IPS-18a (cell line): ENCODE results near the gene STMN1.
"Not testable (repeated sequence)": the region's sequence is repeated elsewhere in the genome, so short reads cannot be mapped to it uniquely, and the experiment has no call there.

Experiments used
- H3K27ac ChIP-seq: one replicate; pipeline ENCODE4 v1.5.1; 2013; ENCODE audit warnings: low read length
- H3K27me3 ChIP-seq: one replicate; pipeline ENCODE4 v1.6.1; 2013; ENCODE audit warnings: mild to moderate bottlenecking, low read length; ENCODE audit not compliant: control insufficient read depth, insufficient read depth
- H3K36me3 ChIP-seq: one replicate; pipeline ENCODE4 v1.6.1; 2013; ENCODE audit warnings: low read depth, low read length; ENCODE audit not compliant: control insufficient read depth
- H3K4me1 ChIP-seq: one replicate; pipeline ENCODE4 v1.6.1; 2013; ENCODE audit warnings: low read depth, low read length; ENCODE audit not compliant: control insufficient read depth
- H3K4me3 ChIP-seq: one replicate; pipeline ENCODE4 v1.5.1; 2013; ENCODE audit warnings: low read length
- H3K9ac ChIP-seq: one replicate; pipeline ENCODE4 v1.6.1; 2013; ENCODE audit warnings: mild to moderate bottlenecking, low read length, moderate library complexity
- H3K9me3 ChIP-seq: one replicate; pipeline ENCODE4 v1.6.1; 2013; ENCODE audit warnings: low read depth, low read length; ENCODE audit not compliant: control insufficient read depth

STMN1 gene

DNA sequence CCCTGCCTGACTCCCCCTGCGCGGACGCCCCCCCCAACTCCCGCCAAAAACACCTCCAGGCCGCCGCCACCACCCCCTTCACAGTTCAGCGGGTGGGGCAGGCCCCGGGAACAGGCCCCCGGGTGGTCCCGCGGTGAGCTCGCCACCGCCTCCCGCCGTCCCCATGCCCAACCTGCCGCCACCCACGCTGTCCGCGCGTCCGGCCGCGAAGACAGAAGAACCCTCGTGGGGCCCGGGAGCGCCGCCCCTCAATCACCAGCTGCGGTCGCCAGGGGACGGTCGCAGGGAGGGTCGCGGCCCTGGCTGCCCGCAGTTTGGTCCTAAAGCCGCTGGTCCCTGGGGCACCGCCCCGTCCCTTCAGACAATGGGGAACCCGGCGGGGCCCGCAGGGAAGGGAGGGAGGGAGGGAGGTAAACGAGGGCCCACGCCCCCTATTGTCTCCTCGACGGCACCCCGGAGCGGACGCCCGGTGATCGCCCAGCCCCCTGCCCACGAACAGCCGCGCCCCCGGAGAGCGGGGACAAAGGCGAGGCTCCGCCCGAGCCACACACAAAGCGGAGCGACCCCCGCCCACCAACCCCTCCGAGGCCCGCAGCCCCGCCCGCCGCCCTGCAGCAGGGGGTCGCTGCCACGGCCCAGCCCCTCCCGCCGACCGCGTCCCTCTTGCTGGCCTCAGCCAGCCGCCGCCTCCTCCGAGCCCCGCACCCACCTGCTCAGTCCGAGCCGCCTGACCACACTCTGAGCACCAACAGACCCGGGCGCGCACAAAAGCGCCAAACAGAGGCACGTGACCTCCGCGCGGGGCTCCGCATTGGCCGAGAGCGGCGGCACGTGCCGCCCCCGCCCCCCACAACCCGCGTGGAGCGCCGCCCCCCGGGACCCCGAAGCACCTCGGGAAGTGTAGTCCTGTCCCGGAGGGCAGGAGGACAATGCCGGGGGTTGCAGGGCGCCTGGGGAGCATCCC, at the start of gene STMN1:
Gene STMN1 (minus strand): TSS at position 740 of the 964 bp plus-strand sequence. CDS start 1,743 bp downstream, outside the sequence.
- peaks cover 16% of the 10 kb centered on the region for H3K4me1 ChIP-seq
- H3K9ac ChIP-seq = peak within 1 kb of the TSS; percentile 91
- H3K36me3 ChIP-seq = peaks cover 30% of the 10 kb centered on the region
- peak within 1 kb of the TSS; percentile 100 for H3K4me3 ChIP-seq
- no peaks in the 10 kb centered on the region for H3K27me3 ChIP-seq
- no peaks in the 10 kb centered on the region for H3K9me3 ChIP-seq
- H3K27ac ChIP-seq = peak within 1 kb of the TSS; percentile 90

DNA sequence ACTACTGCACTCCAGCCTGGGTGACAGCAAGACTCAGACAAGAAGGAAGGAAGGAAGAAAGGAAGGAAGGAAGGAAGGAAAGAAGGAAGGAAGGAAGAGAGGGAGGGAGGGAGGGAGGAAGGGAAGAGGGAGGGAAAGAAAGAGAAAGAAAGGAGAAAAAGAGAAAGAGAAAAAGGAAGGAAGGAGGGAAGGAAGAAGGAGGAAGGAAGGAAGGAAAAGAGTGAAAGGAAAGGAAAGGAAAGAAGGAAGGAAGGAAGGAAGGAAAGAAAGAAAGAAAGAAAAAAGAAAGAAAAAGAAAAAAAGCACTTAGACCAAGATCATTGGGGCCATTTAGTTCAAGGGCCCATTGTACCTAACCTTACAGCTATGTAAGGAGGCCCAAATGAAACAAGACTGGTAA, 49.3 kb upstream of the STMN1 start:
- H3K27me3 ChIP-seq = no peaks in the 10 kb centered on the region
- no peaks in the 10 kb centered on the region for H3K9me3 ChIP-seq
- H3K27ac ChIP-seq = no peak overlapping the region
- H3K36me3 ChIP-seq = peaks cover 5% of the 10 kb centered on the region
- H3K4me1 ChIP-seq = peaks cover 3% of the 10 kb centered on the region
- no peak overlapping the region for H3K9ac ChIP-seq
- H3K4me3 ChIP-seq = no peak overlapping the region

- H3K4me3 ChIP-seq = no peak overlapping the region
- H3K4me1 ChIP-seq = peaks cover 3% of the 10 kb centered on the region
- H3K9me3 ChIP-seq = no peaks in the 10 kb centered on the region
- H3K36me3 ChIP-seq = no peaks in the 10 kb centered on the region
- H3K9ac ChIP-seq = no peak overlapping the region
- no peak overlapping the region for H3K27ac ChIP-seq
- H3K27me3 ChIP-seq = no peaks in the 10 kb centered on the region
Measured at GRCh38 chr1:25954282-25954938, 48.2 kb upstream of the STMN1 start.

DNA sequence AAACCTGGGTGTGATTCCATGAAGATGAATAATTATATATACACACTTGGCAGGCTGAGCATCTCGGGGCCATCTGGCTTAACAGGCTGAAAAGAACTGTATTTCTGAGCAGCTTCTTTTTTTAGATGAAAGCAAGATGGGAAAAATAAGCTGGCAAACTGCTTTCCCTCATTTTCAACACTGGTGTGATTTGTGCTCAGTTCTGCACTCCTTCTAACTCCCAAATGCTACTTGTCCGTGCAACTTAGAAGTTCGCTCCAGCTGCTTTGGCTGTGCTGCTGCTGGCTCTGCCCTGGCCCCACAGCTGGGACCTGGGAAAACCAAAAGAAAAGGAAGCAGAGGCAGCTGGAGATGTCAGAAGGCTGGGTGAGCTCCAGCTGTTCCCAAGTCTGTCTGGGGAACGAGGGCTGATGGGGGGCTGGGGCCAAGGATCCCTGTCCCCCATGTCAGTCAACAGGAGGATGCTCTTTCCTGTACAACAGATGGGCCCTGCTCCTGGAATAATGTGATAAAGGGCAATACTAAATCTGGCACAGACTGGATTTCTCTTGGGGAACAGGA, 46.7 kb upstream of the STMN1 start:
- H3K4me1 ChIP-seq = peaks cover 3% of the 10 kb centered on the region
- no peaks in the 10 kb centered on the region for H3K36me3 ChIP-seq
- H3K27me3 ChIP-seq = no peaks in the 10 kb centered on the region
- no peak overlapping the region for H3K27ac ChIP-seq
- no peak overlapping the region for H3K4me3 ChIP-seq
- no peak overlapping the region for H3K9ac ChIP-seq
- no peaks in the 10 kb centered on the region for H3K9me3 ChIP-seq

DNA sequence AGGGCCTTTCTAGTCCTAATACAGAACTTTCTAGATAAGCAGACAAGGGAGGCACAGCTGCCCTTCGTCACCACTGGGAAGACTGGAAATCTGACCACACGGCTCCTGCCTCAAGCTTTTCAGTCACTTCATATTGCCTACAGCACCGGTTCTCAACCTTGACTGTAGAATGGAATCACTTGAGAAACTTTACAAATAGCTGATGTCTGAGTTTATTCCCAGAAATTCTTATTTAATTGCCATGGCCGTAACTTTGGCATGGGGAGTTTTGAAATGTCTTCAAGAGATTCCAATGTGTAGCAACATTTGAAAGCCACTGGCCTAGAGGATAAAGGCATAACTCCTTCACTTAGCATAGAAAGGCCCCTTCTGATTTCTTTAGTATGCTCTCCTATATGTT, 42.4 kb upstream of the STMN1 start:
- H3K4me3 ChIP-seq = no peak overlapping the region
- H3K27ac ChIP-seq = no peak overlapping the region
- no peaks in the 10 kb centered on the region for H3K4me1 ChIP-seq
- H3K9ac ChIP-seq = no peak overlapping the region
- no peaks in the 10 kb centered on the region for H3K36me3 ChIP-seq
- no peaks in the 10 kb centered on the region for H3K27me3 ChIP-seq
- H3K9me3 ChIP-seq = no peaks in the 10 kb centered on the region

DNA sequence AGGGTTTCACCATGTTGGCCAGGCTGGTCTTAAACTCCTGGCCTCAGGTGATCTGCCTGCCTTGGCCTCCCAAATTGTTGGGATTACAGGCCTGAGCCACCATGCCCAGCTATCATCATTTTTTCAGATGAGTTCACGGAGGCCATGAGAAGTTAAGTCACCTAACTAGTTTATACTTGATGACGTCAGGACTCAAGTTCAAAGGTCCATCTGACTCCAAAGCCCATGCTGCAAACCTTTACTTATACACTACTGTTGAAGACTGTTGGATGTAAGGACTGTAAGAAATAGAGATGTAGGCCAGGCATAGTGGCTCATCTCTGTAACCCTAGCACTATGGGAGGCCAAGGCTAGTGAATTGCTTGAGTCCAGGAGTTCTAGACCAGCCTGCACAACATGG, 40.8 kb upstream of the STMN1 start:
- Histone ChIP-seq H3K27me3 (no peaks in the 10 kb centered on the region), H3K4me1 (no peaks in the 10 kb centered on the region), H3K36me3 (no peaks in the 10 kb centered on the region), H3K9me3 (no peaks in the 10 kb centered on the region), H3K27ac (no peak overlapping the region), H3K4me3 (no peak overlapping the region), H3K9ac (no peak overlapping the region)

- no peaks in the 10 kb centered on the region for H3K9me3 ChIP-seq
- H3K27me3 ChIP-seq = no peaks in the 10 kb centered on the region
- no peak overlapping the region for H3K9ac ChIP-seq
- H3K4me3 ChIP-seq = no peak overlapping the region
- H3K36me3 ChIP-seq = no peaks in the 10 kb centered on the region
- H3K27ac ChIP-seq = no peak overlapping the region
- no peaks in the 10 kb centered on the region for H3K4me1 ChIP-seq
Measured at GRCh38 chr1:25945761-25946160, 39.5 kb upstream of the STMN1 start.

DNA sequence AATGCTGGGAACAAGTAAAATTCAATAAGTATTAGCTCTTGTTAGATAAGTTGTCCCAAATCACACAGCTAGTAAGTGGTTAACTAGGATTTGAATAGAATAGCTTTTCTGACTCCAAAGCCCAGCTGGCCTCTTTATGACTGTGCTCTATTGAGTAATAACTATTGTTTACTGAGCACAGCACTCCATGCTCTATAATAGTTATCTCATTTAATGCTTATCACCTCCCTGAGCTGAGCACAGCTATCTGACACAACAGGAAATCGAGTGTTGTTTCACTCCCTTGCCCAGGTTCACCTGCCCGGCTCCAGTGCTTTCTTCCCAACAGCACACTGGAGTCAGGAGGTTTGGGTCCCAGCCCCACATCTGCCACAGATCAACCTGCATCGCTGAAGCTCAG, 38.8 kb upstream of the STMN1 start:
- Histone ChIP-seq H3K9ac (no peak overlapping the region), H3K27ac (no peak overlapping the region), H3K4me3 (no peak overlapping the region), H3K36me3 (no peaks in the 10 kb centered on the region), H3K27me3 (no peaks in the 10 kb centered on the region), H3K9me3 (no peaks in the 10 kb centered on the region), H3K4me1 (no peaks in the 10 kb centered on the region)

GRCh38 chr1:25943511-25943910, 37.3 kb upstream of the STMN1 start:
- not testable (repeated sequence) for H3K4me1 ChIP-seq, H3K36me3 ChIP-seq, H3K9me3 ChIP-seq, H3K27ac ChIP-seq, H3K4me3 ChIP-seq, H3K27me3 ChIP-seq, H3K9ac ChIP-seq

- Histone ChIP-seq H3K36me3 (no peaks in the 10 kb centered on the region), H3K4me3 (no peak overlapping the region), H3K4me1 (no peaks in the 10 kb centered on the region), H3K27ac (no peak overlapping the region), H3K9me3 (no peaks in the 10 kb centered on the region), H3K27me3 (no peaks in the 10 kb centered on the region), H3K9ac (no peak overlapping the region)
Measured at GRCh38 chr1:25936947-25937346, 30.7 kb upstream of the STMN1 start.

DNA sequence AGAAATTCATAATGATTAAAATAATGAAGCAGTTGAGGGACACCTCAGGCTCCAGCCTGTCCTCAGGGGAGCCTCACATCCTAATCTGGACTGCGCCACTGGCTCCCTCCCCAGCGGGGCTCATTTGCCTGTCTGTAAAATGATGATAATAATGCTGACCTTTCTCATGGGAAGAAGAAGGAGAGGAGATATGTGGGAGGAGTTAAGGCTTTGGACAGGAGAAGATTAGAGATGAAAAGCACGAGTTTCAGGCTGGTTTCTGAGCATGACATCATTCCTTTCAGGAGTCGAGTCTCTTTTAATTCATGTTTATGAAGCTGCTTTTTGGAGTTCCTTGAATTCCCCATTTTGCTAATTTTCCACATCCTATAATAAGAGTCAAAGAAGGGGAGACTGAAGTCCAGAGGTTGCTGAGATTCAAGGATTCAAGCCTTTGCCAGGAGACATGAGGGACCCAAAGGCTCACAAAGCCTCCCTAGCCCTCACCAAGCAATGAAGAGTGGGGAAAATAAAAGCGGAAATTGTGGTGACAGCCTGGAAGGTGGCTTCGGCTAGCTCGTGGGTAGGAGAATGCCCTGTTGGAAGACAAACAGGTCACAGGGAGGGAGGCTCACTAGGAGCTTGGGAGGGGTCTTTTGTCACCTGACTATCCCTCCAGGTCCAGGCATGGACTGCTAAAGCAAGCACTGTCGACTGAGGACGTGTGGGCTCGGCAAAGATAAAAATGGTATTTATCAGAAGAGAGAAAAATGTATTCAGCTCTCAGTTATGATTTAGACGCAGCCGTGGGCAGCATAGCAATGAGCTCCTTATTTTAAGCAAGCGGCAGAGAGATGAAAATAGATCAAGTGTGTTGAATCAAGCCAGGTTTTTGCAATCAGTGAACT, 27.5 kb upstream of the STMN1 start:
- Histone ChIP-seq H3K27ac (no peak overlapping the region), H3K27me3 (no peaks in the 10 kb centered on the region), H3K9me3 (no peaks in the 10 kb centered on the region), H3K4me3 (no peak overlapping the region), H3K36me3 (no peaks in the 10 kb centered on the region), H3K4me1 (no peaks in the 10 kb centered on the region), H3K9ac (no peak overlapping the region)
